ENCODE measurements around the gene TRAPPC8.
"Not testable (repeated sequence)": the region's sequence is repeated elsewhere in the genome, so short reads cannot be mapped to it uniquely, and the experiment has no call there.

The TRAPPC8 gene

DNA sequence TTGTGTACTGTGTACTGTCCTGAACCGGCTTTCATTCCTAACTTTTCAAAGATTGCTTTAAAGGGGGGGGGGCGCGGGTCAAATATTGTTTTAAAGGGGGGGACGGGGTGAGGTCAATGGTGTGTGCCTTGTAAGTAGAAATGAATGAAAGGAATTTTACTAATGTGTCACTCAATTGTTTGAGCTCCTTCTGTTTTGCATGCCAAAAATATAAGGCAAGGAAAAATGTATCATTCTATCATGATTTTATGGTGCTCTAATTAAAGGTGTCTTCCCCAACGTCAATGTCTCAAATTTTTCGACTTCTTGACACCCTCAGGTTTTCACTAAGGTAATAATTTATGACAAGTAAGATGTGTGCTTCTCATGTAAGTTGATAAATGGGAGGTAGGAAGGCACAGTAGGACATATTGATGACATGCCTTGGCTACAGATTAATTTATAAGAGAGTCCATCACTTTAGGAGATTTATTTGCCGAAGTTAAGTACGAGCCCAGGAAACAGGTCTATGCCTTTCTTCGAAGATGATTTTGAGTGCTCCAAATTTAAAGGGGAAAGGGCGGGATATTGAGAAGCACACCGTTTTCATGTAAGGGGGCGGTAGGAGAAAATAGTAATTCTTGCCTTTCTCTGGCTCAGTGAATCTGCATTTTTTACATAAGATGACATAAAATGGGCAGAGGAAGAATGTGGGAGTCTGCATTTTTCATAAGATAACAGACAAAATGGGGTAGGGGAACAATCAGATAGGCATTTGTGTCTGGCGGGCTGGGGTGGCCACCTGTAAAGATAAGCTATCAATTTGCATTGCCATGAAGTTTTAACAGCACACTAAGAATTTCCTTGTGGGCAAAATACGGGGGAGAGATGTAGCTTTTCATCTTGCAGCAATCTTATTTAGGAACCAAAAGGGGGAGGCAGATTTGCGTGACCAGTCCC, 1.2 kb upstream of the TRAPPC8 start:
- DNase-seq (ENCODE audit: low read depth): no peak

DNA sequence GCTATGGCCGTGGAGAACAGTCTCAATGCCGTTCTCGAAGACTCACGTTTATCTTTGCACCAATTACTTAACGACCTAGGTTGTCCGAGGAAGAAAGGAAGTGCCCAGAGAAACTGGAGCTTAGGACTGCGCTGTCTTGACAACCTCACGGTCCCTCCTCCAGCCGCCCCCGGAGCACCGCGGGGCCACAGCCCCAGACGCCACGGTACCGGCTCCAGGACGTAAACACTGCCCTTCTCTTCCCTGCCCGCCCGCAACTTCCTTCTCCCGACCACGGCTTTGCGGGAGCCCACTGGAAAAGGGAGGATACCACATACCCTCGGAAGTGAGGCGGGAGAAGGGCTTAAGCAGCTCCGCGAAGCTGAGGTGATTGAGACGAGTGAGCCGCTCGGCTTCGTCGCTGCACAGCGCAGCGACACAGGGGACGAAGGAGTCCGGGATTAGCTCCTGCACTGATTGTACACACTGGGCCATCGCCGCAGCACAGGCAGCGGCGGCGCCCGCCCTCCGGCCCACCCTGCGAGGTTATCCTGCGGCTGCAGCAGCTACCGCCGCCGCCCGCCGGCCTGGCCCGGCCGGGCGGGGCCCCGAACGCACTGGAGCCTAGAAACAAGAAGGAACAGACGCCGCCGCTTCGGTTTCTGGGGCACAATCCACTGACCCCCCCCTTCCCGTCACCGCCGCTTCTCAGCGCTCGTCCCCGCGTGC, 483 bp downstream of the TRAPPC8 start:
- DNase-seq (ENCODE audit: low read depth): peak; percentile 3

DNA sequence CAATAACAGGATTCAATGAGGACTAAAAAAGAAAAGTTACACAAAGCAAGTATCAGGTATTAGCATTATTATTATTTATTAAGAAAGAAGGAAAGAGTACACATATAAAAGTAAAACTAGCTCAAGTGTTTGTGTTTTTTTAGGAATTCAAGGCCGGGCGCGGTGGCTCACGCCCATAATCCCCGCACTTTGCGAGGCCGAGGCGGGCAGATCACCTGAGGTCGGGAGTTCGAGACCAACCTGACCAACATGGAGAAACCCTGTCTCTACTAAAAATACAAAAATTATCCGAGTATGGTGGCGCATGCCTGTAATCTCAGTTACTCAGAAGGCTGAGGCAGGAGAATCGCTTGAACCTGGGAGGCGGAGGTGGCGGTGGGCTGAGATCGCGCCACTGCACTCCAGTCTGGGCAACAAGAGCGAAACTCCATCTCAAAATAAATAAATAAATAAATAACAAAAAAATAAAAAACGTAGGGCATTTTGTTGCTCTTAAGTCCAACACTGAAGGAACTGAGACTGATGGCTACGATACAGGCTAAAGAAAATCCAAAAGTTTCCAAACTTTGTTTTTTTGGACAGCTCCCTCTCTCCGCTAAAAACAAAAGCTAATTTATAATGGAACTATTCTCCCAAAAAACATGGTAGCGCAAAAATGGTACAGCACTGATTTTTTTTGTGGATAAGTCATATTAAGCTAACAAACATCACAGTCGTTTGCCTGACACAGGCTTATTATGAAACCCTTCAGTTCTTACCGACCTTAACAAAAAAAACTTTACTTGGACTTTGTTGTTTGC, 1.7 kb downstream of the TRAPPC8 start:
- DNase-seq (ENCODE audit: low read depth): no peak

DNA sequence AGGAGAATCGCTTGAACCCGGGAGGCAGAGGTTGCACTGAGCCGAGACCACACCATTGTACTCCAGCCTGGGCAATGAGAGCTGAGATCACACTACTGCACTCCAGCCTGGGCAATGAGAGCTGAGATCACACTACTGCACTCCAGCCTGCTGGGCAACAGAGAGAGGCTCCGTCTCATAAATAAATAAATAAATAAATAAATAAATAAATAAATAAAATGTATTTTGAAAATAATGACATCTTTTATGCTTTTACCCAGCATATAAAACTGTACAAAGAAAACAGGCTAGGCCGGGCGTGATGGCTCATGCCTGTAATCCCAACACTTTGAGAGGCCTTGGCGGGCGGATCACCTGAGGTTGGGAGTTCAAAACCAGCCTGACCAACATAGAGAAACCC, 8.2 kb downstream of the TRAPPC8 start:
- not testable (repeated sequence) for DNase-seq (ENCODE audit: low read depth)

DNA sequence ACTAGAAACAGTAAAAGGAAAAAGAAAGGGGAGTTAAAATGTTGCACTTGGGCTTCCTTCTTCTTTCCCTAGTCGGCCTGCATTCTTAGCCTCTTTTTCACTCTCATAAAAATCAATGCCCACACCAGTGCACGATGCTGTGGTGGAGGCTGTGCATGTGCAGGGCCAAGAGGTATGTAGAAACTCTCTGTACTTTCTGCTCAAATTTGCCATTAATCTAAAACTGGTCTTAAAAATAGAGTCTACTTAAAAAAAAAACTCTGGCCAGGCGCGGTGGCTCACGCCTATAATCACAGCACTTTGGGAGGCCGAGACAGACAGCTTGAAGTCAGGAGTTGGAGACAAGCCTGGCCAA, 11.1 kb downstream of the TRAPPC8 start:
- no peak for DNase-seq (ENCODE audit: low read depth)

DNA sequence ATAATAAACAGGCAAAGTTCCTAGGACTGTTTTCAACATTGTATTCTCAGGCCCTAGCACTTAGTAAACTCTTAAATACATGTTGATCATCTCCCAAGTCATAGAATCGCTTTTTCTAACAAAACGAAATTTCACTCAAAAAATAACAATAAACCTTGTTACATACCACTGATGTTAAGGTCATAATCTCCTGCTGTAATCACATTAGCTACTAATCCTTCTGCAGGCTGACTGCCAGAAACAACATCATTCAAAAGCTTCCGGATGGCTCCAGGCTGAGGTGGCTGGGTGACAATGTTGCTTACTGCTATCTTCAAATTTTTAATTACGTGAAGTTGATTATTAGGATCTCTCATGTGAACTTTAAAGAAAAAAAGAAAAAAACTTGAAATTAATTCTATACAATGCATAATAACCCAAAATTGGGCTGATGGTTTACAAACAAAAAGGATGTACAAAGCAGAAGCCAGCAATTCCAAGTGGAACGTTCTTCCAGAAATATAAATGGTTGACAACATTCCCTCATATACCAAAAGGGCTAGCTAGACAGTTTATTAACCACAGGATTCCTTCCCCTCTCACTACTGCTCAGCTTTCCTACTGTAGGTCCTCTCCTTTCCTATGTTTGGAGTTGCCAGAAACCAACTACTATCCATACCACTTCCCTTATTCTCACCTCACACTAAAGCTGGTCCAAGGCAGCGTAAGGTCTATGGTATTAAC, 11.6 kb downstream of the TRAPPC8 start:
- DNase-seq (ENCODE audit: low read depth): no peak

DNA sequence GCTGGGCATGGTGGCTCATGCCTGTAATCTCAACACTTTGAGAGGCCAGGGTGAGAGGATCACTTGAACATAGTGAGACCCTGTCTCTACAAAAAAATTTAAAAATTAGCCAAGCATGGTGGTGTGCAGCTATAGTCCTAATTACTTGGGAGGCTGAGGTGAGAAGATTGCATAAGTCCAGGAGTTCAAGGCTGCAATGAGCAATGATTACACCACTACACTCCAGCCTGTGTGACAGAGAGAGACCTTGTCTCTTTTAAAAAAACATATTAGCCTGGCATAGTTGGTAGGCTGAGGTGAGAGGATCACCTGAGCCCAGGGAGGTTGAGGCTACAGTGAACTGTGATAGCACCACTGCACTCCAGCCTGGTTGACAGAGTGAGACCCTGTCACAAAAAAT, 13.7 kb downstream of the TRAPPC8 start:
- DNase-seq (ENCODE audit: low read depth): no peak

DNA sequence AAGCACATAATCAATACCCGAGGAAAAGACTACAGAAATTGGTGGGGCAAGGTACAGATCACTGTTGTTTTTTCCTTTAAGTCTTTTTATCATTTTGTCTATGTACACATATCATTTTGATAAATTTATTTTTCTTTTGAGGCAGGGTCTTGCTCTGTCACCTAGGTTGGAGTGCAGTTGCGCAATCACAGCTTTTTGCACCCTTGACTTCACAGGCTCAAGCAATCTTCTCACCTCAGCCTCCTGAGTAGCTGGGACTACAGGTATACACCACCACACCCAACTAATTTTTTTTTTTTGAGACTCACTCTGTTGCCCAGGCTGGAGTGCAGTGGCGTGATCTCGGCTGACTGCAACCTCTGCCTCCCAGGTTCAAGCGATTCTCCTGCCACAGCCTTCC, 15.9 kb downstream of the TRAPPC8 start:
- DNase-seq (ENCODE audit: low read depth): not testable (repeated sequence)

DNA sequence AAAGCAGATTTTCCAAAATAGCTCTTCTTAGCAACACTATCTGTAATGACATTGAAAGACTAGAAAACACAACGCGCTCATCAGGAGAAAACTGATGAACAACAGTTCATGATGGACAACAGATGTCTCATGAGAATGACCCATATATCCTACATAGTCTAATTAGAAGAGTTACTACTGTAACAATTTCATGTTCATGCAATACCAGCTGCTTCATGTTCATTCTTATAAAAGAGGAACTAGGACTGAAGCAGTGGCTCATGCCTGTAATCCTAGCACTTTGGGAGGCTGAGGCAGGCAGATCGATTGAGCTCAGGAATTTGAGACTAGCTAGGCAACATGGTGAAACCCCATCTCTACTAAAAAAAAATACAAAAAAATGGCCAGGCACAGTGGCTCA, 22.7 kb downstream of the TRAPPC8 start:
- DNase-seq (ENCODE audit: low read depth): no peak

DNA sequence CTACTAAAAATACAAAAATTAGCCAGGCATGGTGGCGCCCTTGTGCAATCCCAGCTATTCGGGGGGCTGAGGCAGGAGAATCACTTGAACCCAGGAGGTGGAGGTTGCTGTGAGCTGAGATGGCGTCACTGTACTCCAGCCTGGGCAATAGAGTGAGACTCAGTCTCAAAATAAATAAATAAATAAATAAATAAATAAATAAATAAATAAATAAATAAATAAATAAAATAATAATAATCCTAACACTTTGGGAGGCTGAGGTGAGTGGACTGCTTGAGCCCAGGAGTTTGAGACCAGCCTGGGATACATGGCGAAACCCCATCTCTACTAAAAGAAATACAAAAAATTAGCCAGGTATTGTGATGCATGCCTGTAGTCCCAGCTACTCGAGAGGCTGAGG, 23.6 kb downstream of the TRAPPC8 start:
- not testable (repeated sequence) for DNase-seq (ENCODE audit: low read depth)

DNA sequence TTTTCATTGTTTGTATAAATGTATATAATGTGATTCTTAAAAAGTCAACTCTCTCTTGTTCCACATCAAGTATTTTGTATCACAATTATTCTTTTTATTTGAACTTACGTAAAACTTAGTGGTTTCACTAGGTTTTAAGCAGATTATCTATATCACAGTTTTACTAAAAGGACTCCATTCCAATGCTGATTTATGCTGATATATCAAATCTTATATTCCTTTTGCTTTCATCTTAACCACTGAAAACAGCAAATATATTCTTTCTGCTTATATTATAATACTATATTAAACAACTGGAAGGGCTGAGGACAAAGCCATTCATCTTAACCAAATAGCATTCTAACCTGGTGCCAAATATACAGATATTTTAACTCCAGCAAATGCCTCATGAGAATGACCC, 24.2 kb downstream of the TRAPPC8 start:
- no peak for DNase-seq (ENCODE audit: low read depth)

DNA sequence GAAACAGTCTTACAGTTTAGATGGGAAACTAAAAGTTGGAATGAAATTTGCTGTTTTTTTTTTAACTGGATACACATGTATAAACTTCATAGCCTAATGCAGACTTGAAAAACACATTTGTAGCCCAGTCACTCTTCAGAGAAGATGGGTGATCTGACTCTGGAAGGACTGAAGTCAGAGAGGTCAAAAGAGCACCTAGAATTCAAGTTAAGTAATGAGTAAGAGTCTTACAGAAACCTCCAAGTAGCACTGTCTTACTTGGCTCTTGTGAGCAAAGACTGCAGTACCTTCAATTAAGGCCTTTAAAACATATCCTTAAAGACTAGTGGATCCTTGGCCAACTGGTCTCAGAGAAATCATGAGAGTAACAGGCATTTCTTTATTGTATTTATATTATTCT, 41.9 kb downstream of the TRAPPC8 start:
- DNase-seq (ENCODE audit: low read depth): no peak

DNA sequence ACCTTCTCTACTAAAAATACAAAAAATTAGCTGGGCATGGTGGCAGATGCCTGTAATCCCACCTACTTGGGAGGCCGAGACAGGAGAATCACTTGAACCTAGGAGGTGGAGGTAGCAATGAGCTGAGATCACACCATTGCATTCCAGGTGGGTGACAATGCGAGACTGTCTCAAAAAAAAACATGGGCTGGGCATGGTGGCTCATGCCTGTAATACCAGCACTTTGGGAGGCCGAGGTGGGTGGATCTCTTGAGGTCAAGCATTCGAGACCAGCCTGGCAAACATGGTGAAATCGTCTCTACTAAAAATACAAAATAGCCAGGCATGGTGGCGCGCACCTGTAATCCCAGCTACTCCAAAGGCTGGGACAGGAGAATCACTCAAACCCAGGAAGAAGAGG, 43.2 kb downstream of the TRAPPC8 start:
- DNase-seq (ENCODE audit: low read depth): not testable (repeated sequence)

DNA sequence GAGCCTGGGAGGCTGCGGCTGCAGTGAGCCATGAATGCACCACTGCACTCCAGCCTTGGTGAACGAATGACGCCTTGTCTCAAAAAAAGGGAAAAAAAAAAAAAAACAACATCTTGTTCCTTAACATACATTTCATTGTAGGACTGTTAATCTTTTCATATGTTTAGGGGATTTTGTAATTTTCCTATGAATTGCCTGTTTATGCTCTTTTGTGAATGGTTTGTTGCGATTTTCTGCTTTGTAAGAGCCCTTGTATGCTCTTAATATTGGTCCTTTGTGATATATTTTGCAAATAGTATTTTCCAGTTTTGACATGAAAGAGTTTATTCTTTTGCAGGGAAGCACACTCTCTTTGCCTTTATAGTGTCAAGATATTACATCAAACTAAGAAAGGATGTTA, 50.0 kb downstream of the TRAPPC8 start:
- DNase-seq (ENCODE audit: low read depth): no peak

DNA sequence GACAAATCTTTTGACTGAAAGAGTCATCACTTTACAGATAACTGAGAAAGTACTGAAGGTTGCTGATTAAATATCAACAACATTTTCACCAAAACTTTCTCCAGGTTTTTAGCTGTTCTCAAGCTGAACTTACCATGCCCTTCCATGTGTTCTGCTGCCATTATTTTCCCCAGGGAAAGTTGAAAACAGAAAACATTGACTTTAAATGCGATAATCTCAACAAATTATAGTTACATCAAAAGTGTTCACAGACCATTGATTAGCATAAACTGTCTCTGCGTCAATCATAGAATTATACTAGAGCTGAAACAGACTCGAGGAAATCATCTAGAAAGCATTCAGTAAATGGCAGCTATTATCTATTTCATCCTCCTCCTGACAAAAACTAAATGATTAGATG, 51.4 kb downstream of the TRAPPC8 start:
- DNase-seq (ENCODE audit: low read depth): no peak

DNA sequence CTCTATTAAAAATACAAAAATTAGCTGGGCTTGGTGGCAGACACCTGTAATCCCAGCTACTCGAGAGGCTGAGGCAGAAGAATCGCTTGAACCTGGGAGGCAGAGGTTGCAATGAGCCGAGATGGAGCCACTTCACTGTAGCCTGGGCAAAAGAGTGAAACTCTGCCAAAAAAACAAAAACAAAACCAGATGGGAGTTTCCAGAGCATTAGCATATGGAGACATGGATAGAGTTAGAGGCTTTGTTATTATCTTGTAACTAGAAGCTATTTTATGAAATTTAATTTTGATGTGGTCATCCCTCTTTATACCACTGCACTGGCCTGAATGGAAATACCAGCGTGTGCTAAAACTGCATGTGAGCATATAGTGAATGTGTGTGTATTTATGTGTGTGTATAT, 58.9 kb downstream of the TRAPPC8 start:
- no peak for DNase-seq (ENCODE audit: low read depth)

DNA sequence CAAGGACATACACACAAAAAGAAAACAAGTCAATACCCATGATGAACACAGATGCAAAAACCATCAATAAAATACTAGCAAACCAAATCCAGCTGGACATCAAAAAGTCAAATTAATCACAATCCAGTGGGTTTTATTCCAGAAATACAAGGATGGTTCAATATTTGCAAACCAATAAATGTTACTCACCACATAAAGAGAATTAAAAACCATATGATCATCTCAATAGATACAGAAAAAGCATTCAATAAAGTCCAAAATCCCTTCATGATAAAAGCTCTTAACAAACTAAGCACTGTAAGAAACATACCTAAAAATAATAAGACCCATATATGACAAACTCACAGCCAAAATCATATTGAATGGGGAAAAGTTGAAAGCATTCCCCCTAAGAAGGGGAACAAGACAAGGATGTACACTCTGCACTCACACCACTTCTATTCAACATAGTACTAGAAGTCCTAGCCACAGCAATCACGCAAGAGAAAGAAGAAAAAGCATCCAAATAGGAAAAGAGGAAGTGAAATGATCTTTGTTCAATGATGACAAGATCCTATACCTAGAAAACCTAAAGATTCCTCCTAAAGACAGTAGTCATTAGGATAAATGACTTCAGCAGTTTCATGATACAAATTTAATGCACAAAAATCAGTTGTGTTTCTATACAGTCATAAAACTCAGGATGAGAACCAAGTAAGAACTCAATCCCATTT, 62.6 kb downstream of the TRAPPC8 start:
- DNase-seq (ENCODE audit: low read depth): no peak

DNA sequence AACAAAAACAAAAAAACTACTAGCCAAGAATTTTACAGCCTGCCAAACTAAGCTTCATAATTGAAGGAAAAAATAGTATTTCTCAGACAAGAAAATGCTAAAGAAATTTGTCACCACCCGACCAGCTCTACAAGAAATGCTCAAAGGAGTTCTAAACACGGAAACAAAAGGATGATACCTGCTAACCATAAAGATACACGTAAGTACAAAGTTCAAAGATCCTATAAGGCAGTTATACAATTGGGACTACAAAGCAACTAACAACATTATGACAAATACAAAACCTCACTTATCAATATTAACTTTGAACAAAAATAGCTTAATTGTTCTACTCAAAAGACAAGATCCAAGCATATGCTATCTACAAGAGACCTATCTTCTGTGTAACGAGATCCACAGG, 64.6 kb downstream of the TRAPPC8 start:
- no peak for DNase-seq (ENCODE audit: low read depth)

DNA sequence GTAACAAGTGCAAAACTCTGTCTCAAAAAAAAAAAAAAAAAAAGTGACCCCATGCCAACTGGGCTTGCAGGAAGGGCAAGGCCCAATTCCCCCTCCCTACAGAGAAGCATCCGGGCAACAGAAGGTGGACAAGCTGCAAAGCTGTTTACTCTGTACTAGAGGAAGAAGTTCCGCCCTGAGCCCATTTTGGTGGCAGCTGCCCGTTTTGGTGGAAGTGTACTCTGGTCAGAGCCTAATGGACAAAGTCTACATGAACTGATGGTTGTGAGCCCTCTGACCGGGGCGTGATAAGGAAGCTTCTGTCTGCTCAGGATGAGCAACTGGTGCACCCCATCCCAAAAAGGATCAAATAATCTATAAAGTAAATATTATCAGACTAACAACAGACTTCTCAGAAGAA, 65.0 kb downstream of the TRAPPC8 start:
- DNase-seq (ENCODE audit: low read depth): no peak

DNA sequence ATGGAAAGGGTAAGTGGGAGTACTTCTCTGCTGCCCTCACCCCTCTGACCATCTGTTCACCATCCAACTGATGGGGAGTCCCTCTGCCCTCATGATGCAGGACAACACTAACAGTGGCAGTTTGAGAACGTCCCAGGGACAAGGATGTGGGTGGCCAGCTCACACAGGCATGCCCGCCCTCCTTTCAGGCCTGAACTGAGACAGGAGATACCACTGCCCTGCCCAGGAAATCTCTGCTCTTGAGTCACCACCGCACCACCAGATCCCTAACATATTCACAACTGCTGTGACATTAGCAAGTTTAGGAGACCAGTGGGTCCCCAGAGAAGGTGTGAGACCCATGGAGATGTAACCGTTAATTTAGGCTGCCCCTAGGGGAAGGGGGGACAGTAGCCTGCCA, 66.2 kb downstream of the TRAPPC8 start:
- DNase-seq (ENCODE audit: low read depth): no peak

DNA sequence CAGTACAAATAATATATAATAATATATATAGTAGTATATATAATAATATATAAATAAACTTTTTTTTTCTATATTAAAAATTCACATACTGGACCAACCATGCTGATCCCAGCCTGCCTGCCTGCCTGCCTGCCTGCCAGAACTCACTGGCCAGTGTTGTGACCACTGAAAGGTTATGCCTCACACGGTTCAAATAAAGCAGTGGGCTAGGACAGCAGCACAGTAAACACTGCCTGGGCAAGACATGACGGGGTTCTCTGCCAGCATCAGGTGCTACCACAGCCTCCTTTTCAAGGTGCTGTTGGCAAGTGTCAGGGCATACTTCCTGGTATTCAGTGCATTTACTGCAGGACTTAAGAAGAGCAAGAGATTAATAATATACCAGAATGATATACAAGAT, 67.6 kb downstream of the TRAPPC8 start:
- no peak for DNase-seq (ENCODE audit: low read depth)

All from fibroblast of the conjunctiva (primary cell).